WTC11 (cell line): ENCODE data around the gene NR2F2.

ENCODE experiments used
- ATF2 ChIP-seq: sonication (generic); formaldehyde crosslinking; IDR thresholded peaks from 2 replicates; pipeline ENCODE4 v1.8.1; 2022; ENCODE audit warnings: low read depth, missing genetic modification reagents, borderline replicate concordance
- E2F4 ChIP-seq: sonication (generic); formaldehyde crosslinking; IDR thresholded peaks from 2 replicates; pipeline ENCODE4 v1.8.1; 2022; ENCODE audit warnings: low read depth, mild to moderate bottlenecking, moderate library complexity, missing genetic modification reagents, borderline replicate concordance
- MAX ChIP-seq: sonication (generic); formaldehyde crosslinking; IDR thresholded peaks from 2 replicates; pipeline ENCODE4 v1.8.0; 2022; ENCODE audit warnings: mild to moderate bottlenecking, missing genetic modification reagents
- NFYB ChIP-seq: sonication (generic); formaldehyde crosslinking; conservative IDR thresholded peaks from 2 replicates; pipeline ENCODE4 v1.8.0; 2022; ENCODE audit warnings: low read depth, missing genetic modification reagents
- ZBTB21 ChIP-seq: sonication (generic); formaldehyde crosslinking; IDR thresholded peaks from 2 replicates; pipeline ENCODE4 v1.8.1; 2023; ENCODE audit warnings: mild to moderate bottlenecking, missing genetic modification reagents, borderline replicate concordance

- TF ChIP-seq MAX (CRISPR knock-in tag) (no peak), NFYB (CRISPR knock-in tag) (no peak), ZBTB21 (CRISPR knock-in tag) (no peak), E2F4 (CRISPR knock-in tag) (no peak), ATF2 (CRISPR knock-in tag) (no peak)
These were observed 24.4 kb downstream of the NR2F2 start for GRCh38 chr15:96354731-96355567.
